ENCODE measurements around the gene TGFBR3L.

The TGFBR3L gene

DNA sequence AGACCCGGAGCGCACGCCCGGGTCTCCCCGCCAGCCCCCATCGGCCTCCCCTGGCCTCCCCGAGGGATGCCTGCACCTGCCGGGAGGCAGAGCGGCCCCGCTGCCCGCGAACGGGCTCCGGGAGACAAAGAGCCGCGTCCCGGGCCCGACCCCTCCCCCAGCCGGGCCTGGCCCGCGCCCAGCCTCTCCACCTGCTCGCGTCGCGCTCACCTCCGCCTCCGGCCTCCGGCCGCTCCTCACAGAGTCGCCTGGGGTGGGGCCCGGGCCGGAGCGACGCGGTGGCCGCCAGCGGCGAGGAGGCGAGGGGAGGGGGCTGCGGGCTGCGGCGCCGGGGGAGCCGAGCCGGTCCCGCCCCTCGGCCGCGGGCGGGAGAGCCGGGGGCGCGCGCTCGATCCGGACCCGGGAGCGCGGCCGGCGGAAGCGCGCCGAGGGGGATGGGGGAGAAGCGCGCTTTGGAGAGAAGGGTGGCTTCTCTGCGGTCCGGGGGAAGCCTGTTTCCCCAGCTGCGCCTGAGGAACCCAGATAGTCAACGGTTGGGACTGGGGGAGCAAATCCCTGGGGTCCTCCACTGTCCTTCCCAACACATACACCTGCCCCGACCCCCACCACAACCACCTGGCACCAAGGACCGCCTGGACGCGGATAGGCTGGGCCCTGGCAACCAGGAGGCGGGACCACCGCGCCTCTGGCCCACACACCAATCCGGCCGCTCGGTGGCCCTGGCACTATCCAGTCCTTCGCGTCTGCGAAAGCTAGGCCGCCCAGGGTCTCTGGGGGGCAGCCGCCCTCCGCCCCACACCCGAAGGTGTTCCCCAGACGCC is 40.3 kb upstream of the TGFBR3L start, which contains the start of gene PRR36:
Gene PRR36 (minus strand): TSS at position 315 of the 821 bp plus-strand sequence. CDS start 701 bp downstream, outside the sequence.
- H3K4me3 ChIP-seq (ENCODE audit: low read depth, low read length): no peak within 1 kb of the TSS; the same call in 1 of the 2 replicates
- TF ChIP-seq, protein P1, sequence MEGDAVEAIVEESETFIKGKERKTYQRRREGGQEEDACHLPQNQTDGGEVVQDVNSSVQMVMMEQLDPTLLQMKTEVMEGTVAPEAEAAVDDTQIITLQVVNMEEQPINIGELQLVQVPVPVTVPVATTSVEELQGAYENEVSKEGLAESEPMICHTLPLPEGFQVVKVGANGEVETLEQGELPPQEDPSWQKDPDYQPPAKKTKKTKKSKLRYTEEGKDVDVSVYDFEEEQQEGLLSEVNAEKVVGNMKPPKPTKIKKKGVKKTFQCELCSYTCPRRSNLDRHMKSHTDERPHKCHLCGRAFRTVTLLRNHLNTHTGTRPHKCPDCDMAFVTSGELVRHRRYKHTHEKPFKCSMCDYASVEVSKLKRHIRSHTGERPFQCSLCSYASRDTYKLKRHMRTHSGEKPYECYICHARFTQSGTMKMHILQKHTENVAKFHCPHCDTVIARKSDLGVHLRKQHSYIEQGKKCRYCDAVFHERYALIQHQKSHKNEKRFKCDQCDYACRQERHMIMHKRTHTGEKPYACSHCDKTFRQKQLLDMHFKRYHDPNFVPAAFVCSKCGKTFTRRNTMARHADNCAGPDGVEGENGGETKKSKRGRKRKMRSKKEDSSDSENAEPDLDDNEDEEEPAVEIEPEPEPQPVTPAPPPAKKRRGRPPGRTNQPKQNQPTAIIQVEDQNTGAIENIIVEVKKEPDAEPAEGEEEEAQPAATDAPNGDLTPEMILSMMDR (IDR thresholded peaks at IDR 0.05; ENCODE audit: low read depth, low read length): no peak

DNA sequence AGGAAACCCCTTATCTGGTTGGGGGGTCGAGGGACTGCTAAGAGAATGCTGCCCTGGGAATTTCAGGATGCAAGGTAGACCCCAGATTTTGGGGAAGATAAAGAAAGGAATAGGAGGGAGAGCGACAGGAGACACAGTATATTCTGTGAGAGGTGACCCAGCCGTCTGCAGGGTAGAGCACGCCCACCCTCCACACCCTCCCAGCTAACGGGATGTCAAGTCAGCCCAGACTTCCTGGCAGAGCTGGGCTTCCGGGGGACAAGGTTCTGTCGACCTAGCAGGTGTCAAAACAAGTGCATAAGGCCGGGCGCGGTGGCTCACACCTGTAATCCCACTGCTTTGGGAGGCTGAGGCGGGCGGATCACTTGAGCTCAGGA is 39.7 kb upstream of the TGFBR3L start:
- no peak overlapping the region for H3K4me3 ChIP-seq (ENCODE audit: low read depth, low read length)
- TF ChIP-seq, protein P1 (IDR thresholded peaks at IDR 0.05; ENCODE audit: low read depth, low read length): no peak

DNA sequence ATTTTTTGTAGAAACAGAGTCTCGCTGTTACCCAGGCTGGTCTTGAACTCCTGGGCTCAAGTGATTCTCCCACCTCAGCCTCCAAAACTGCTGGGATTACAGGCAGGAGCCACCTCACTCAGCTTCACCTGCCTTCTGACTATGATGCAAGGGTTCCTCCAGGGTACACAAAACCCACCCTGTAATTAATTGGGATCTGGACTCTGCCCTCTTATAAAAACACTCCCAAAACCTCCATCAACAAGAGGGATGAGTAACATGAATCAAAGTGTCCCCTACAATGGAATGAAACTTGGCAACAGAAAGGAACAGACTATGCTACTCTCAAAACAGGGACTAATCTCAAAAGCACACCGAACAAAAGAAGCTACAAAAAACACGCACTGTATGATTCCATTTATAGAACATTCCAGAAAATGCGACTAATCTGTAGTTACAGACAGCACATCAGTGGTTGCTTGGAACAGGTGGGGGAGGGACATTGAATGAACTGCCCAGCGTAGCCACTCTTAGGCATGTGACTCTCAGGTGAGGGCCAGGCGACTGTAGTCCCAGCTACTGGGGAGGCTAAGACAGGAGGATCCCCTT is 37.3 kb upstream of the TGFBR3L start:
- TF ChIP-seq, protein P1 (IDR thresholded peaks at IDR 0.05; ENCODE audit: low read depth, low read length): no peak
- no peak overlapping the region for H3K4me3 ChIP-seq (ENCODE audit: low read depth, low read length)

DNA sequence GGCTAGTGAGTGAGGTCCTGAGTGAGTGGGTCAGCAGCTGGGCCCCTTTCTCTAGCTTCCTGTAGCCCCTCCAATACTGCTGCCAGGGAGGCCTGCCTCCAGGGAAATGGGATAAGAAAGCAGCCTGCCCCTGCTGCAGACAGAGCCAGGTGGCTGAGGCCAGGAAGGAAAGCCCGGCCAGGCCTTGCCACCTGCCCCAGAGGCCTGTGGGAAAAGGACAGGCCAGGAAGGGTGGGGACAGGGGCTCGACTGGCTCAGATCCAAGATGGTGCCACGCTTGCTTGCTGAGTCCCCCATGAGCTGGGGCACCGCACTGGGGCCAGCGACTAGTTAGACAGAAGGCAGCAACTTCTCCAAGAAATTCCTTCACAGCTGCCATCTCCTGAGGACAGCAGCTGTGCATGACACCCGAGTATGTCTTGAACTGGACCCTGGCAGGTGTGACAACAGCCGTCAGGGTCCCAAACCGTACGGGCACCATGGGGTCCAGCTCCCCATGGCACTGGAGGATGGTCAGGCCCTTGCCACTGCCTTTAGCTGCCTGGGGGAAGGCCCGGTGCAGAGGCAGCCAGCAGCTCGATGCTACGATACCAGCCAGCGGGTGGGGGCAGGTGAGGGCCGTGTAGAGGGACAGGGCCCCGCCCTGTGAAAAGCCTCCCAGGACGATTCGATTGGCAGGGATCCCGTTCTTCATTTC is 35.4 kb upstream of the TGFBR3L start:
- no peak overlapping the region for H3K4me3 ChIP-seq (ENCODE audit: low read depth, low read length)
- TF ChIP-seq, protein P1 (IDR thresholded peaks at IDR 0.05; ENCODE audit: low read depth, low read length): no peak

- TF ChIP-seq, protein P1 (IDR thresholded peaks at IDR 0.05; ENCODE audit: low read depth, low read length): no peak
- H3K4me3 ChIP-seq (ENCODE audit: low read depth, low read length): no peak overlapping the region
Measured at GRCh38 chr19:7879836-7880235, 34.8 kb upstream of the TGFBR3L start.

DNA sequence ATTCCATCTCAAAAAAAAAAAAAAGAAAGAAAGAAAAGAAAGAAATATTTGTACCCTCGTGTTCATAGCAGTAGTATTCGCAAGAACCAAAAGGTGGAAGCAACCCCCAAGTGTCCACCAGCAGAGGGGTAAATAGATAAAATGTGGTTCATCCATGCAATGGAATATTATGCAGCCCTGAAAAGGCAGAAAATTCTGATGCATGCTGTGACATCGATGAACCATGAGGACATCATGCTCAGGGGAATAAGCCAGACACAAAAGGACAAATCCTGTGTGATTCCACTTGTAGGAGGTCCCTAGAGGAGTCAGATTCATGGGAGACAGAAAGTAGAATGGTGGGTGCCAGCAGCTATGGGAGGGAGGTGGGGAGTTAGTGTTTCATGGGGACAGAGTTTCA is 32.7 kb upstream of the TGFBR3L start:
- TF ChIP-seq, protein P1 (IDR thresholded peaks at IDR 0.05; ENCODE audit: low read depth, low read length): no peak

More for the DNA sequence above, 32.7 kb upstream of the TGFBR3L start:
- H3K4me3 ChIP-seq (ENCODE audit: low read depth, low read length): no peak overlapping the region
